GM12872 (cell line): Measurements from ENCODE around the gene TOM1L1.

Experiments
- CTCF ChIP-seq: IDR thresholded peaks from 3 replicates; pipeline ENCODE4 v1.5.1; 2011; ENCODE audit warnings: low read depth, mild to moderate bottlenecking, low read length, moderate library complexity; ENCODE audit not compliant: insufficient read depth

The TOM1L1 gene

GRCh38 chr17:54907376-54907775 is 6.7 kb downstream of the TOM1L1 start:
- no peak for TF ChIP-seq CTCF

GRCh38 chr17:54909766-54910165 is 9.1 kb downstream of the TOM1L1 start:
- no peak for TF ChIP-seq CTCF

- no peak for TF ChIP-seq CTCF
Measured at GRCh38 chr17:54916721-54917120, 16.1 kb downstream of the TOM1L1 start.

GRCh38 chr17:54919425-54919824 is 18.8 kb downstream of the TOM1L1 start:
- TF ChIP-seq CTCF, result no peak

GRCh38 chr17:54920819-54921218 is 20.2 kb downstream of the TOM1L1 start:
- TF ChIP-seq CTCF, result no peak

- no peak for TF ChIP-seq CTCF
Measured at GRCh38 chr17:54924405-54924804, 23.8 kb downstream of the TOM1L1 start.

- no peak for TF ChIP-seq CTCF
Measured at GRCh38 chr17:54927525-54927924, 26.9 kb downstream of the TOM1L1 start.

GRCh38 chr17:54932711-54933110 is 32.1 kb downstream of the TOM1L1 start:
- no peak for TF ChIP-seq CTCF
